ENCODE measurements around the gene NCAPD3. TPM values are rescaled to one million over a fixed set of nuclear protein-coding genes. Genes with fewer than 3 reads are reported as not detected.

The NCAPD3 gene
- total RNA-seq, 2 donors from 2014 or later = 44.4 to 61.9 TPM

DNA sequence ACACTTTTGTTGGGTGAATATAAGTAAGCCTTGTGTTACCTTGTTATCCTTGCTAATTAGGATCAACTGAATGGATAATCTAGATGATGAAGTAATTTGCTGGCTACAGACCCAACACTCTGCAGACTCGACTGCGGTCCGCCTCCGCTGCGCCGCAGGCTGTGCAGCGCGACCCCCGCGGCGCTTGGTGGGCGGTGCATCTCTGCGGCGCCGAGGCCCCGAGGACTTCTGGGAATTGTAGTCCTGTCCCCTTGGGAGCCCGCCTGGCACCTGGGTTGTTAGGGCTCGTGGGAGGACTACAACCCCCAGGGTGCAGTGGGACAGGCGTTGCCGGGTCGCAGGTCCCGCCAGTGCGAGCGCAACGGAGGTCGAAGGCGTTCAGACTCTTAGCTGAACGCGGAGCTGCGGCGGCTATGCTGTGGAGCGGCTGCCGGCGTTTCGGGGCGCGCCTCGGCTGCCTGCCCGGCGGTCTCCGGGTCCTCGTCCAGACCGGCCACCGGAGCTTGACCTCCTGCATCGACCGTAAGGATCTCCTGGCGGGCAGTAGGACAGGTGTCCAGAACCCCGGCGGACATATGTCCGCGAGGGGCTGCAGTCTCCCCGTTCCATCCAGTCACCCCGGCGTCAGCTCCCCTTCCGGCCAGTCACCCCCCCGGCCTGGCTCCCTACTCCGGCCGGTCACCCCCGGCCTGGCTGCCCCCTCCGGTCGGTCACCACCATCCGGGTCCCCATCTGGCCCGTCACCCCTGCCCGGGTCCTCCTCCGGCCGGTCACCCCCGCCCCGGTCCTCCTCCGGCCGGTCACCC is 29.6 kb upstream of the NCAPD3 start, which contains the start of the genes ACAD8 and THYN1:
TSS of gene ACAD8 (plus strand) at position 381 of the 806 bp plus-strand sequence. CDS start at position 414, 33 bp downstream.
TSS of gene THYN1 (minus strand) at position 165 of the 806 bp plus-strand sequence. CDS start 470 bp downstream, outside the sequence.
- intact Hi-C loops (cut with DNase I) = loop anchor here (5.0 kb wide), 1 partner anchor 326 kb away; no protein-coding TSS in a partner anchor
- whole genome bisulfite sequencing = 0% methylated on average over 21 of the region's 70 CpGs
- no peaks in the 10 kb centered on the region for H3K9me3 ChIP-seq
- H3K4me3 ChIP-seq = peak within 1 kb of the TSS; percentile 88 to 89
- H3K27ac ChIP-seq = peak within 1 kb of the TSS; percentile 78 to 79
- TF ChIP-seq POLR2A (IDR thresholded peaks at IDR 0.05) (peak; percentile 64), POLR2AphosphoS5 (IDR thresholded peaks at IDR 0.05) (peak; percentile 95)
- TF ChIP-seq, protein P1, sequence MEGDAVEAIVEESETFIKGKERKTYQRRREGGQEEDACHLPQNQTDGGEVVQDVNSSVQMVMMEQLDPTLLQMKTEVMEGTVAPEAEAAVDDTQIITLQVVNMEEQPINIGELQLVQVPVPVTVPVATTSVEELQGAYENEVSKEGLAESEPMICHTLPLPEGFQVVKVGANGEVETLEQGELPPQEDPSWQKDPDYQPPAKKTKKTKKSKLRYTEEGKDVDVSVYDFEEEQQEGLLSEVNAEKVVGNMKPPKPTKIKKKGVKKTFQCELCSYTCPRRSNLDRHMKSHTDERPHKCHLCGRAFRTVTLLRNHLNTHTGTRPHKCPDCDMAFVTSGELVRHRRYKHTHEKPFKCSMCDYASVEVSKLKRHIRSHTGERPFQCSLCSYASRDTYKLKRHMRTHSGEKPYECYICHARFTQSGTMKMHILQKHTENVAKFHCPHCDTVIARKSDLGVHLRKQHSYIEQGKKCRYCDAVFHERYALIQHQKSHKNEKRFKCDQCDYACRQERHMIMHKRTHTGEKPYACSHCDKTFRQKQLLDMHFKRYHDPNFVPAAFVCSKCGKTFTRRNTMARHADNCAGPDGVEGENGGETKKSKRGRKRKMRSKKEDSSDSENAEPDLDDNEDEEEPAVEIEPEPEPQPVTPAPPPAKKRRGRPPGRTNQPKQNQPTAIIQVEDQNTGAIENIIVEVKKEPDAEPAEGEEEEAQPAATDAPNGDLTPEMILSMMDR (IDR thresholded peaks at IDR 0.05) = peak in 2 of 4 experiments; percentile 64 to 67
- peaks cover 0 to 4% of the 10 kb centered on the region in 2 donors for H3K36me3 ChIP-seq
- peak; percentile 96 for DNase-seq (ENCODE audit: low spot score)
- peaks cover 2% of the 10 kb centered on the region for H3K4me1 ChIP-seq (replicated peaks)
- no peaks in the 10 kb centered on the region for H3K27me3 ChIP-seq (replicated peaks; ENCODE audit: insufficient read depth)

DNA sequence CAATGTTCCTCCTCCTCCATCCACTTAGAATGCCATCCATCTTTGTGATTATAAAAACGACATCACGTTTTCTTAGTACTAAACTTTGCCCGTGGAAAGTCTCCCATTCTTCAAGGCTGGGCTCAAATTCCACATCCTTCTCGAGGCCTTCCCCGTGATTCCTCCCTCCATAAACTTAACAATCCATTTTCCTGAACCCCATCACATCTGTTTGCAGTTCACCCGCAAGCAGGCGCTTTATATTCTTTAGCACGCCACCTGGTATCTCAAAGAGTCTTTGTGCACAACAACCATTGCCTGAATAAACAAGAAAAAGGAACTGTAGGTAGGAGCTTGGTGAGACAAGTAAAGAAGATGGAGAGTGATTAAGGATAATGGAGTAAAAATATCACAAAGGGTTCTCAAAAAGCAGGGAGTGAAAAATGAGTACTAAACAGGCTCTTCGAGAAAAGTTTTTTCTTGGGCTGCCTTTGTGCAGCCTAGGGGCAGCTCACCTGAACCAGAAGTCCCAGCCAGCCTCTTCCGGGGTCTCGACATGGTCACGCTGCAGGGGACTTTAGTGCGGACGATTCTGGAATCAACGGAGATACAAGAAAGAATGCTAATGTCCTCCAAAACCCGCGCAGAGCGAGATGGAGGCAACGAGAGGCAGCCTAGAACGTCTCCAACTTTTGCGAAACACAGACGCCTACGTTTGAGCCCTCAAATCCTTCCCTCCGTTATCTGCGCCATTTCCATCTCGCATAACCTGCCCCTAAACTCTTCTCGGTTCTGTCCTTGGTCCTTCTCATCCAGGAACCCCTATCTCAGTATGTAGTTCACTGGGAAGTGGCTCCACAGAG is 28.8 kb upstream of the NCAPD3 start:
- intact Hi-C loops (cut with DNase I) = loop anchor here (5.0 kb wide), 1 partner anchor 325 kb away; no protein-coding TSS in a partner anchor
- H3K9me3 ChIP-seq = no peaks in the 10 kb centered on the region
- peaks cover 0 to 4% of the 10 kb centered on the region in 2 donors for H3K36me3 ChIP-seq
- peak overlapping the region; percentile 88 to 89 for H3K4me3 ChIP-seq
- TF ChIP-seq, protein P1 (IDR thresholded peaks at IDR 0.05) = no peak
- TF ChIP-seq POLR2AphosphoS5 (IDR thresholded peaks at IDR 0.05) = no peak
- no peak for TF ChIP-seq POLR2A (IDR thresholded peaks at IDR 0.05)
- peaks cover 2% of the 10 kb centered on the region for H3K4me1 ChIP-seq (replicated peaks)
- WGBS = 1% methylated on average over 27 of the region's 27 CpGs
- peak overlapping the region; percentile 51 to 78 for H3K27ac ChIP-seq
- no peak for DNase-seq (ENCODE audit: low spot score)
- H3K27me3 ChIP-seq (replicated peaks; ENCODE audit: insufficient read depth) = no peaks in the 10 kb centered on the region

DNA sequence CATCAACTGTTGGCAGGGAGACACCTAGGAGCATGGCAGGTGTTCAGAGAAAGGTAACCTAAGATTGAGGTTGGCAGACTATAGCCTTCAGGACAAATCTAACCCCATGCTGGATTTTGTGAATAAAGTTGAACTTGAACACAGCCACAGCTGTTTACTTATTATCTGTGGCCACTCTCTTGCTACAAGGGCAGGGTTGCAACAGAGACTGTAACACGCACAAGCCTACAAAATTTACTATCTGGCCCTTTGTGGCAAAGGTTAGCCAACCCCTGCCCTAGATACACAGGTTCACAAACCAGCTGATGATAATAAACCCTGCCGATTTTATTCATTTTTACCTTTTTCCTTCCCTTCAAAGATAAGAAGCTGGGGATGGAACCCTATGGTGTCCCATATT is 26.9 kb upstream of the NCAPD3 start:
- 95% methylated on average over 2 of the region's 2 CpGs for WGBS
- Histone ChIP-seq H3K4me1 (replicated peaks) (peaks cover 2% of the 10 kb centered on the region), H3K36me3 (peaks cover 0 to 4% of the 10 kb centered on the region in 2 donors), H3K27ac (no peak overlapping the region), H3K27me3 (replicated peaks; ENCODE audit: insufficient read depth) (no peaks in the 10 kb centered on the region), H3K9me3 (no peaks in the 10 kb centered on the region), H3K4me3 (no peak overlapping the region)
- intact Hi-C loops (cut with DNase I) = loop anchor here (5.0 kb wide), 1 partner anchor 323 kb away; no protein-coding TSS in a partner anchor
- no peak for DNase-seq (ENCODE audit: low spot score)
- TF ChIP-seq, protein P1 (IDR thresholded peaks at IDR 0.05) = no peak
- TF ChIP-seq POLR2AphosphoS5 (IDR thresholded peaks at IDR 0.05) = no peak
- no peak for TF ChIP-seq POLR2A (IDR thresholded peaks at IDR 0.05)

DNA sequence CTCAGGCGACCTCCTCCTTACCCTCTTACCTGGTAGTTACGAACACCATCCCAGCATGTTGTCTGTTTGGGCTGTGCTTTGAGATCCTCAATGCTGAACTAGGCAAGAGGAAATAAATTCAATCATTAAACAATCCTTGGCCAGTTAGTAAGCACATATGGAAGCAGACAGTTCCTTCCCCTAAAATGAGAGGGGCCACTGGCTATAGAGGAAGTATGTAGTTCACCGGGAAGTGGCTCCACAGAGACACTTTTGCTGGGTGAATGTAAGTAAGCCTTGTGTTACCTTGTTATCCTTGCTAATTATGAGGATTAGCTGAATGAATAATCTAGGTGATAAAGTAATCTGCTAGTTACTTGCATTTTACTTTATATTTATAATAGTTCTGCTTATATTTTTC is 26.5 kb upstream of the NCAPD3 start:
- no peak for DNase-seq (ENCODE audit: low spot score)
- Histone ChIP-seq H3K9me3 (no peaks in the 10 kb centered on the region), H3K36me3 (peaks cover 0 to 4% of the 10 kb centered on the region in 2 donors), H3K27ac (no peak overlapping the region), H3K4me3 (no peak overlapping the region), H3K27me3 (replicated peaks; ENCODE audit: insufficient read depth) (no peaks in the 10 kb centered on the region), H3K4me1 (replicated peaks) (peaks cover 2% of the 10 kb centered on the region)
- intact Hi-C loops (cut with DNase I) = loop anchor here (5.0 kb wide), 1 partner anchor 323 kb away; no protein-coding TSS in a partner anchor
- WGBS = 93% methylated on average over 3 of the region's 3 CpGs
- TF ChIP-seq POLR2AphosphoS5 (IDR thresholded peaks at IDR 0.05) = no peak
- TF ChIP-seq, protein P1 (IDR thresholded peaks at IDR 0.05) = no peak
- TF ChIP-seq POLR2A (IDR thresholded peaks at IDR 0.05) = no peak
